ELR (cell line): ENCODE results near the gene TRPV5.
"Not testable (repeated sequence)": the region's sequence is repeated elsewhere in the genome, so short reads cannot be mapped to it uniquely, and the experiment has no call there.

Experiments
- DNase-seq: peaks from one replicate; pipeline ENCODE4 v3.0.0-alpha.2; 2015; ENCODE audit warnings: low read depth

Gene TRPV5

GRCh38 chr7:142933624-142934023 lies at the start of gene TRPV5:
Gene TRPV5 (minus strand): TSS chr7:142933746. CDS start chr7:142933459, 287 bp downstream.
- no peak for DNase-seq

DNA sequence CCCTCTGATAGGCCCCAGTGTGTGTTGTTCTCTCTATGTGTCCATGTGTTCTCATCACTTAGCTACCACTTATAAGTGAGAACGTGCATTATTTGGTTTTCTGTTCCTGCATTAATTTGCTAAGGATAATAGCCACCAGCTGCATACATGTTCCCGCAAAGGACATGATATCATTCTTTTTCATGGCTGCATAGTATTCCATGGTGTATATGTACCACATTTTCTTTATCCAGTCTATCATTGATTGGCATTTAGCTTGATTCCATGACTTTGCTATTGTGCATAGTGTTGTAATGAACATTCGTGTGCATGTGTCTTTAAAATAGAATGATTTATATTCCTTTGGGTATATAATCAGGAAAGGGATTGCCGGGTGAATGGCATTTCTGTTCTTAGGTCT lies 44.9 kb upstream of the TRPV5 start:
- DNase-seq = not testable (repeated sequence)

DNA sequence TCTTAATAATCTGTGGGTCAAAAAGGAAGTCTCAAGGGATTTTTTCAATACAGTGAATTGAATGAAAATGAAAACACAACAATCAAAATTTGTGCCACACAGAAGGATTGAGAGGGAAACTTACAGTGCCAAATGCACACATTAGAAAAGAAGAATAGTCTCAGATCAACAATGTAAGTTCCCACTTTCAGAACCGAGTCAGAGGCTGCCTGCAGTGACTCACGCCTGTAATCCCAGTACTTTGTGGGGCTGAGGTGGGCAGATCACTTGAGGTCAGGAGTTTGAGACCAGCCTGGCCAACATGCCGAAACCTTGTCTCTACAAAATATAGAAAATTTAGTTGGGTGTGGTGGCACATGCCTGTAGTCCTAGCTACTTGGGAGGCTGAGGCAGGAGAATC lies 41.1 kb upstream of the TRPV5 start:
- DNase-seq = no peak

- no peak for DNase-seq
These were observed 35.6 kb upstream of the TRPV5 start for GRCh38 chr7:142969183-142969582.

DNA sequence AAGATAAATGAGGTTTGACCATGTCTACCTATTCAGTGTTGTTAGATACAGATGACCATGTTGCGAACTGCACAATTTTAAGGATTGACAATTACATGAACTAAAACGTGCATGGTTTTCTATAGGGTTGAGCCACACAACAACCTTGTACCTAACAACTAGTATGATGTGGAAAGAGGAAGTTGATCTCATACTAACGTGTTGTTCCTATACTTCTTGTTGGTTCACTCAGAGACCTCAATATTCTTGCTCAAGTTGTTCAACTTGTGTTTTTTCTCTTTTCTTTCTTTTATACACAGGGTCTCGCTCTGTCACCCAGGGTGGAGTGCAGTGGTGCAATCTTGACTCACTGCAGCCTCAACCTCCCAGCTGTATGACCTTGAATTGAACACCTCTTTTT lies 34.7 kb upstream of the TRPV5 start:
- DNase-seq = no peak

DNA sequence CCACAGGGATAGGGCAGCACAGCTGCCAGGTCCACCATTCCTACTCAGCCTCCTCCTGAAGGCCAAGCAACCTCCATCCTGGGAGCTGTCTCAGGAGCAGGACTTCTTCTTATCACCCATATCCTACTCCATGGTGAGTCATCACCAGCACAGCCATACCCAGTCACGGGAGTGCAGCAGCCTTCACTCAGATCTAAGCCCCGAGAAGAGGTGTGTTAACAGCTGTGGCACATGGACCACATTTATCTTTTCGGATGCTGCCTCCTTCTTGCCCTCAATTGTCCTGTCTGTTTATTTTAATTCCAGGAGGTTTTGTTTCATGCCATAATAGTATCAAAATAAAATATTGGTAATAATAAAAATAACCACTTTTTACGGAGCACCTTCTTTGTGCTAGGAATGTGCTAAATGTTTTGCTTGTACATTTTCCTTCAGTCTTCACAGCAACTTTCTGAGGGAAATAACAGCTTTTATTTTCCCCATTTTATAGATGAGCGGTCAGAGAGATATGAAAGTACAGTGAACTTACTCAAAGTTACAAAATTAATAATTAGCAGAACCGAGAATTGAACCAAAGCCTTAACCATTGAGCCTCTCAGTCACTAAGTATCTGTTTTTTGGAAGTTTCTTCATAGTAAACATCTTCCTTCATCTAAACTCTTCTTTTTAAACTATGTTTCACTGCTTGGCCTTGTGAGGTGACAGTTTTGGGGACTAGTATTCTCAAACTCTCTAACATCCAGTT lies 31.1 kb upstream of the TRPV5 start:
- DNase-seq = peak; percentile 1

GRCh38 chr7:142963993-142964392 lies 30.4 kb upstream of the TRPV5 start:
- no peak for DNase-seq

DNA sequence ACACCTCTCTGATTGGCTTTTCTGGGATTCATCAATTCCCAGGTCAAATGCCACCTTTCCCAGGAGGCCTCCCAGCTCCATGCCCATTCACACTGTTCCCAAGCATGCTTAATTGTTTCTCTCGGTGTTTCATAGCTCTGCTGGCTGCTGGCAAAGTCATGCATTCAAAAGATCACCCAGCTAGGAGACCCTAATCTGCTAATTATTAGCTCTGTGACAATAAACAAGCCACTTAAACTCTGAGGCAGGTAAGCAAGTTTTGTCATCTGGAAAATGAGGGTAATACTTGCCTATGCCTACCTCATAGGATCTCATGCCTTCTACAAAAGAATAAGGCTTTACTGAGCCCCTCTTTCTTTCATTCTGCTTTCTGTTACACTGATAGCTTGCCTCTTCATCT lies 29.4 kb upstream of the TRPV5 start:
- no peak for DNase-seq

DNA sequence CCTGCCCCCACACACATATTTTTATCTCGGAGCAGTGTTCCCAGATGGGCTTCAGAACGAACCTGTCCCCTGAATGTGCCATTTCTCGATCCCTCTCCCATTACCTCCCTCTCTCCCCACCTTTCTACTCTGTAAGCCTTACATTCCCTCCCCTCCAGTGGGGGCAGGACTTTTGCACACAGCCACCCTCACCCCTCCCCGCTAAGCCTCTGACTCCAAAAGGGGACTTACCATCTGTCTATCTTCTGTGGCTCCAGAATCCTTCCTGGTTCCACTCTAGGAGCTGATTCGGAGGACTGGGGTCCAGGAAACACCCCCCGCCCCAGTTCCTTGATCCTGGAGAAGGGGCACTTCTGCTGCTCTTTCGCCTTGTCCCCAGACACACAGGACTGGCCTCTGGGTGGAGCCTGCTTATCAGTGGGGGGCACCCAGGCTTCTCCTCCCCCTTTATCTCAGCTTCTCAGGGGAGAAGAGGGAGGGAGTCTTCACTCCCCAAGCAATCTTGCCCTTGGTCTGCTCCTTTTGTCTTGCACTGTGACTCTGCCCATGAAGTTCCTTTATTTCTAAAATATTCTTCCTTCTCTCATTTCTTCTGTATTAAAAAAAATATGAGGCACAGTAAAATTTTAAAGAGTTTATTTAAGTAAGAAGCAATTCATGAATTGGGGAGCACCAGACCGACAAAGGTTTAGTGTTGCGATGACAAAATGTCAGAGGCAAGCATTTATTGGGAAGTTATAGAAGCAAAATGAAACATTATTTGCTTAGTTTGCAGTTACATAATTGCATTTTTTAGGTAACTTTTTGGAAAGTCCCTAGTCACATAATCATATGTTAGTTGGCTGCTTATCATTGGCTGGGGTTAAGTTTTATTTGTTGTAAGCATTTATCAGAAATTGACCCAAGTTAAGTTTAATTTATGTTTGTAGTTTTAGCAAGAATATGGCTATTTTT lies 28.7 kb upstream of the TRPV5 start, which contains the start of gene KEL:
Gene KEL (minus strand): TSS at position 391 of the 954 bp plus-strand sequence. CDS start 157 bp downstream, at position 234.
- no peak for DNase-seq

- DNase-seq = no peak
These were observed 28.0 kb upstream of the TRPV5 start for GRCh38 chr7:142961595-142961972.

DNA sequence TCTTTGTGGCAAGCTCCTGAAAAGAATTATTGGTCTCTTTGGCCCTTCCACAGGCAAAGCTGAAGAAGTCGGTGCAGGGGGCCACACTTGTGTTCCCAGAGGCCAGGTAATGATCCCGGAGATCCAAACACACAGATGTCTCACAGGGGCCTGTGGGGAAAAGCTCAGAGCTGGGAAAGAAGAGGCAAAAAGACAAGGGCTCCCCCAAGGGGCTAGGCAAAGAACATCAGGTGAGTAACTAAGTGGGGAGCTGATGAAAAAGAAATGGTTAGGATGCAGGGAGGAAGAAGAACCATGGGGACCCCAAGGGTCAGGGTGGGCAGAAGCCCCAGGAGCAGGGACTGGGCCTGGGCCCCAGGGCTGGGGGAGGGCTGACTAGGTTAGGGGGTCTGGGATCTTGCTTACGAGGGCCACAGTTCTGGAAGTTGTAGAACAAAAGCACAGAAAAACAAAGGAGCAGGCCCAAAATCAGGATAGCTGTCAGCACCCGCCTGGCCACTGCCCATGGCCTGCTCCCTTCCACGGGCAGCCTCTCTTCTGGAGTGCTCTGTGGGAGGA lies 27.5 kb upstream of the TRPV5 start:
- no peak for DNase-seq

GRCh38 chr7:142959202-142959601 lies 25.7 kb upstream of the TRPV5 start:
- DNase-seq = no peak

- no peak for DNase-seq
These were observed 24.2 kb upstream of the TRPV5 start for GRCh38 chr7:142957723-142958122.

DNA sequence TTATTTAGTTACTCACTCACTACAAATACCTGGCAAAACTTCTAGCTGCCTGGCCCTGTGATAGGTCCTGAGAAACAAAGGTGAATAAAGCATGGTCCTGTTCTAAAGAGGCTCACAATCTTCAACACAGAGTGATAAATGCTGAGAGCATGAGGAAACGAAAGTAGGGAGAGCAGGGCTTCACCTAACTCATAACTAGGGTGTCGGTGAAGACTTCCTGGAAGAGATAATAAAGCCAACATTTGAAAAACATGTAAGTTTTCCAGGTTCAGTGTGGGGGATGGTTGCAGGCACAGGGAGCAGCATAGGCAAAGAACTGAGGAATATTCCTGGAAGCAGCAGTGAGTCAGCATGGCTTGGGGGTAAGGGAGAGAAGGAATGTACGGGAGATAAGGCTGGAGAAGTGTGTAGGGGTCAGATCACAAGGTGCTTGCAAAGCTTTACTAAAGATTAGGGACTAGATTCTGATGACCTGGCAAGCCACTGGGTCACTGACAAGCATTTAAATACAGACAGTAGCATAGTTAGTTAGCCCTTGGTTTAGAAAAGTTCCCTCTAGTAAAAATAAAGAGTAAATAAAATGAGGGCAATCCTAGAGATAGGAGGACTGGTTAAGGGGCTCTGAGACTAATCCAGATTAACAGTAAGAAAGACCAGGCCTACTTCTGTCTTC lies 23.5 kb upstream of the TRPV5 start:
- no peak for DNase-seq

GRCh38 chr7:142954680-142955268 lies 21.2 kb upstream of the TRPV5 start:
- no peak for DNase-seq

DNA sequence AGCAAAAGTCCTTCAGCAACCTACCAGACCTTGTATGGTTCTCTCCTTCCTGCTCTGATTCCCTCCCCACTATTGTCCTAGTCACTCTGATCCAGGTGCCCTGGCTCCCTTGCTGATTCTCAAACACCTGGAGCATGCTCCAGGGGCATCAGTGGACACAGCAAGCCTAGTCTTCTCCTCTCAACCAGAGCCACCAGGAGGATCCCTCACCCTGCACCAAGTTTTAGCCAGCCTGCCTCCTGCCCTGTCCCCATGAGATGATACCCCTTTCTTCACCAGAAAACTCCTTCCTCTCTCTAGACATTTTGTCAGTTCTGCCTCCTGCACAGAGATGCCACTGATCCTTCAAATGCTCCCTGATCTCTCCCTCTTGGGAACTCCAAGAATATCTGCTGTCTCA lies 16.7 kb upstream of the TRPV5 start:
- no peak for DNase-seq

DNA sequence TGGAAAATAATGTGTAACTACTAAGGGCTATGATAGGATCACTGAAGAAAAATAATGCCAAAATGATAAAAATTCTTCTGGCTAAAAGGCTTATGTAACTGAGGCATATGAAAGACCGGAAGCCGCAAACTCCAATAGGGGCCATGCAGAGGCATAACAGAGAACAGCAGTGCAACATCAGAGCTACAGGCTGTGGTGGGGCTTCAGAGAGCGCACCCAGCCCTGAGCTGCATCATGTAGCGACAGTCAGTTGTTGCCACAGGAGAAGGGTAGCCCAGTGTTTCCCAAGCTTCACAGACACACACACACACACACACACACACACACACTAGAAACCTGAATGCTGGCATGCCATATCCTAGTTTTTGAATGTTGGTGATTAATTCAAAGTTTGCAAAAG lies 15.1 kb upstream of the TRPV5 start:
- no peak for DNase-seq

GRCh38 chr7:142945001-142945400 lies 11.5 kb upstream of the TRPV5 start:
- DNase-seq = no peak

GRCh38 chr7:142943706-142944268 lies 10.2 kb upstream of the TRPV5 start:
- DNase-seq = no peak

DNA sequence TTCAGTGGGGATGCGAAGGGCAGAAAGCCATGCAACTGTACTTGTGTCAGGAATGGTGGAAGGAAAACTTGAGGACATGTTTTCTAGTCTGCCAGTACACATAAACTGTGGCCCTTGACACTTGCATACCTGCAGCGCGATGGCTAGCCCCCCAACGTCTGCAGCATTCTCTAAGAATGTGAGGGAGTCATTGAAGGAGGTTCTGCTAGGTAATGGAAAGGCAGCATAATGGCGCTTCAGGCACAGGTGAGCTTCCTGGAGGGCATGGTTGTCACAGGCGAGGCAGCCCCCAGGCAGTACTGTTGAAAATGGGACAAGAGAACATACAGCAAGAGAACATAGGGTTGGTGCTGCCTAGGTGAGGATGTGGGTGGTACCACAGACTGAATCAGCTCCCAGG lies 9.2 kb upstream of the TRPV5 start:
- no peak for DNase-seq

GRCh38 chr7:142941541-142941940 lies 8.0 kb upstream of the TRPV5 start:
- no peak for DNase-seq
